DND-41 (cell line): ENCODE measurements around the gene SEMA3A.

Source experiments
- ATAC-seq: fragments of 200-7000 bp; cut with Tn5 transposase; 3 replicates; pipeline ENCODE4 v1.9.1; 2021; ENCODE audit warnings: low read depth; ENCODE audit not compliant: insufficient read depth
- DNase-seq: peaks from one replicate; pipeline ENCODE4 v3.0.0-alpha.2; 2020
- H2AFZ ChIP-seq: 2 replicates; pipeline ENCODE4 v1.6.0; 2012; ENCODE audit warnings: low read depth, low read length
- H3K27ac ChIP-seq: 2 replicates; pipeline ENCODE4 v1.5.1; 2012; ENCODE audit warnings: low read length, inconsistent platforms
- H3K27me3 ChIP-seq: fragments of 200-600 bp; sonication (generic); 2 replicates; pipeline ENCODE4 v1.6.0; 2012; ENCODE audit warnings: low read length, mild to moderate bottlenecking, inconsistent platforms; ENCODE audit not compliant: insufficient read depth, poor library complexity
- H3K36me3 ChIP-seq: 2 replicates; pipeline ENCODE4 v1.5.1; 2012; ENCODE audit warnings: low read length, inconsistent platforms; ENCODE audit not compliant: insufficient read depth
- H3K4me1 ChIP-seq: 2 replicates; pipeline ENCODE4 v1.5.1; 2012; ENCODE audit warnings: mild to moderate bottlenecking, low read length; ENCODE audit not compliant: insufficient read depth
- H3K4me2 ChIP-seq: 2 replicates; pipeline ENCODE4 v1.6.0; 2012; ENCODE audit warnings: mild to moderate bottlenecking, moderate library complexity, low read length, inconsistent platforms; ENCODE audit not compliant: insufficient read depth
- H3K4me3 ChIP-seq, 2 experiments: fragments of 200-600 bp in 1 of 2; shearing (Covaris generic) in 1 of 2; 2 replicates each; pipeline ENCODE4 v1.5.1; 2012 to 2016; ENCODE audit warnings: inconsistent platforms in 2 of 2, low read length in 2 of 2, mild to moderate bottlenecking in 2 of 2, low read depth in 1 of 2, moderate library complexity in 1 of 2
- H3K79me2 ChIP-seq: 2 replicates; pipeline ENCODE4 v1.6.0; 2012; ENCODE audit warnings: low read length, inconsistent platforms; ENCODE audit not compliant: insufficient read depth
- H3K9ac ChIP-seq: 2 replicates; pipeline ENCODE4 v1.6.0; 2012; ENCODE audit warnings: low read depth, mild to moderate bottlenecking, inconsistent platforms, low read length, moderate library complexity
- H3K9me3 ChIP-seq: 2 replicates; pipeline ENCODE4 v1.5.1; 2012; ENCODE audit warnings: low read length, moderate library complexity, mild to moderate bottlenecking, inconsistent platforms; ENCODE audit not compliant: insufficient read depth, severe bottlenecking
- H4K20me1 ChIP-seq: 2 replicates; pipeline ENCODE4 v1.6.0; 2012; ENCODE audit warnings: low read length; ENCODE audit not compliant: insufficient read depth
- EZH2 ChIP-seq: IDR thresholded peaks from 3 replicates; pipeline ENCODE4 v1.6.1; 2012; ENCODE audit warnings: borderline replicate concordance, low read depth, mild to moderate bottlenecking, moderate library complexity, low read length, inconsistent platforms; ENCODE audit not compliant: severe bottlenecking
- TF ChIP-seq, protein P1 (sequence below): IDR thresholded peaks from 2 replicates; pipeline ENCODE4 v1.5.1; 2012; ENCODE audit warnings: borderline replicate concordance, low read length, moderate library complexity, mild to moderate bottlenecking; ENCODE audit not compliant: poor library complexity, severe bottlenecking; ENCODE audit errors: extremely low read depth

The SEMA3A gene

GRCh38 chr7:84107259-84107658 is 87.3 kb downstream of the SEMA3A start:
- ATAC-seq (no peak), DNase-seq (no peak)
- Histone ChIP-seq H3K36me3 (no peaks in the 10 kb centered on the region), H3K27ac (no peak overlapping the region), H3K9me3 (no peaks in the 10 kb centered on the region), H3K4me1 (peaks cover 7% of the 10 kb centered on the region), H3K27me3 (no peaks in the 10 kb centered on the region), H4K20me1 (no peaks in the 10 kb centered on the region), H3K79me2 (no peaks in the 10 kb centered on the region), H3K9ac (no peak overlapping the region), H3K4me2 (no peak overlapping the region), H3K4me3 (no peak overlapping the region), H2AFZ (no peak overlapping the region)
- TF ChIP-seq, protein P1, sequence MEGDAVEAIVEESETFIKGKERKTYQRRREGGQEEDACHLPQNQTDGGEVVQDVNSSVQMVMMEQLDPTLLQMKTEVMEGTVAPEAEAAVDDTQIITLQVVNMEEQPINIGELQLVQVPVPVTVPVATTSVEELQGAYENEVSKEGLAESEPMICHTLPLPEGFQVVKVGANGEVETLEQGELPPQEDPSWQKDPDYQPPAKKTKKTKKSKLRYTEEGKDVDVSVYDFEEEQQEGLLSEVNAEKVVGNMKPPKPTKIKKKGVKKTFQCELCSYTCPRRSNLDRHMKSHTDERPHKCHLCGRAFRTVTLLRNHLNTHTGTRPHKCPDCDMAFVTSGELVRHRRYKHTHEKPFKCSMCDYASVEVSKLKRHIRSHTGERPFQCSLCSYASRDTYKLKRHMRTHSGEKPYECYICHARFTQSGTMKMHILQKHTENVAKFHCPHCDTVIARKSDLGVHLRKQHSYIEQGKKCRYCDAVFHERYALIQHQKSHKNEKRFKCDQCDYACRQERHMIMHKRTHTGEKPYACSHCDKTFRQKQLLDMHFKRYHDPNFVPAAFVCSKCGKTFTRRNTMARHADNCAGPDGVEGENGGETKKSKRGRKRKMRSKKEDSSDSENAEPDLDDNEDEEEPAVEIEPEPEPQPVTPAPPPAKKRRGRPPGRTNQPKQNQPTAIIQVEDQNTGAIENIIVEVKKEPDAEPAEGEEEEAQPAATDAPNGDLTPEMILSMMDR, result no peak
- TF ChIP-seq EZH2, result no peak

DNA sequence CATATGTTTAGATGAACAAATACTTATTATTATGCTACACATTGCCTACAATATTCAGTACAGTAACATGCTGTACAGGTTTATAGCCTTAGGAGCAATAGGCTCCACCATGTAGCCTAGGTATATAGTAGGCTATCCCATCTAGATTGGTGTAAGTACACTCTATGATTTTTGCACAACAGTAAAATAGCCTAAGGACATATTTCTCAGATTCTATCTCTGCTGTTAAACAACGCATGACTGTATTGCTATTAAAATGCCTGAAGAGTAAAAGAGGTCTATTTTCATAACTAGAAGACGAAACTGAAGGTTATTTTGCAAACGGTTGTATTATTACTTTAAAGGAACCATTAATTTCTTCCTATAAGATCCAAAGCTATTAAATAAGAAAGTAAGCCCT is 88.3 kb downstream of the SEMA3A start:
- ATAC-seq (no peak), DNase-seq (no peak)
- Histone ChIP-seq H2AFZ (no peak overlapping the region), H3K36me3 (no peaks in the 10 kb centered on the region), H3K79me2 (no peaks in the 10 kb centered on the region), H4K20me1 (no peaks in the 10 kb centered on the region), H3K27ac (no peak overlapping the region), H3K9ac (no peak overlapping the region), H3K27me3 (no peaks in the 10 kb centered on the region), H3K4me1 (peaks cover 7% of the 10 kb centered on the region), H3K4me2 (no peak overlapping the region), H3K4me3 (no peak overlapping the region), H3K9me3 (no peaks in the 10 kb centered on the region)
- TF ChIP-seq EZH2, result no peak
- TF ChIP-seq, protein P1, result no peak

DNA sequence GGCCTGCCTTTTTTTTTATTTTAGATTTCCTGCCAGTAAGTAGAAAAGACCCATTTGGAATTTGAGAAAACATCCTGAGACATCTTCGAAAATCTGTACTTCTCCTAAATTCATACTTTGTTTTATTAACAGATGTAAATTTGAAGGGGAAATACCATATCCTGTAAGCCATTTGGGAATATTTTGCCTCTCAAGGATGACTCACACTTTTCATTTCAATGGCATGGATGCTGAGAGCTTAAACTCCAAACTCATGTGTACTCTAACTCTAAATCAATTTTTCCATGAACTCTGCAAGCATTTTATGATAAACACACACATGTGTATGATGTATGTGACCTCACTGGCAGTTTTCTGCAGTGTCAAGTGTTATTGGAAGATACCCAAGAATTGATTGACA is 89.0 kb downstream of the SEMA3A start:
- no peaks in the 10 kb centered on the region for H3K9me3 ChIP-seq
- no peak for TF ChIP-seq EZH2
- TF ChIP-seq, protein P1, result no peak
- no peak overlapping the region for H3K4me3 ChIP-seq
- DNase-seq (no peak), ATAC-seq (no peak)
- H2AFZ ChIP-seq, result 0 out of 2 replicates have a peak overlapping the region, but pooled peaks have one; percentile 9
- peaks cover 7% of the 10 kb centered on the region for H3K4me1 ChIP-seq
- no peaks in the 10 kb centered on the region for H3K79me2 ChIP-seq
- H3K27me3 ChIP-seq, result no peaks in the 10 kb centered on the region
- H3K36me3 ChIP-seq, result no peaks in the 10 kb centered on the region
- no peak overlapping the region for H3K9ac ChIP-seq
- no peaks in the 10 kb centered on the region for H4K20me1 ChIP-seq
- H3K27ac ChIP-seq, result no peak overlapping the region
- no peak overlapping the region for H3K4me2 ChIP-seq

- Histone ChIP-seq H3K79me2 (no peaks in the 10 kb centered on the region), H3K27me3 (no peaks in the 10 kb centered on the region), H4K20me1 (no peaks in the 10 kb centered on the region), H3K36me3 (no peaks in the 10 kb centered on the region), H3K4me2 (no peak overlapping the region), H2AFZ (no peak overlapping the region), H3K27ac (no peak overlapping the region), H3K4me3 (no peak overlapping the region), H3K9ac (no peak overlapping the region), H3K9me3 (no peaks in the 10 kb centered on the region), H3K4me1 (peaks cover 7% of the 10 kb centered on the region)
- TF ChIP-seq EZH2, result no peak
- TF ChIP-seq, protein P1, result no peak
- DNase-seq (no peak), ATAC-seq (no peak)
These were observed 89.8 kb downstream of the SEMA3A start for GRCh38 chr7:84104826-84105225.
